Activated CD8-positive, alpha-beta T cell treated with anti-CD3 and anti-CD28 coated beads for 36 hours (primary cell): ENCODE data around the gene CGB7. TPM values are rescaled to one million over a fixed set of nuclear protein-coding genes. Genes with fewer than 3 reads are reported as not detected.
A peak's percentile ranks its signal among the peaks of the same experiment; 100 is the strongest.
"Not testable (repeated sequence)": the region's sequence is repeated elsewhere in the genome, so short reads cannot be mapped to it uniquely, and the experiment has no call there.

Experiments used
- ATAC-seq: fragments of 200-7000 bp; cut with Tn5 transposase; one replicate; pipeline ENCODE4 v1.10.0; 2021; ENCODE audit warnings: mild to moderate bottlenecking, moderate library complexity
- CTCF ChIA-PET: fragments of 350-600 bp; sonication (Branson Sonifier 250); formaldehyde crosslinking; loops from one replicate; lab custom pipeline; 2021; ENCODE audit warnings: antibody characterized with exemption; lab: Charles Lee
- POLR2A ChIA-PET: fragments of 350-600 bp; sonication (Branson Sonifier 250); formaldehyde crosslinking; loops from one replicate; lab custom pipeline; 2021; ENCODE audit warnings: antibody characterized with exemption; lab: Charles Lee
- DNase-seq: peaks from one replicate; pipeline ENCODE4 v3.0.0-alpha.2; 2020
- H3K27ac Mint-ChIP-seq: one replicate; pipeline ENCODE4 v1.8.0; 2021; ENCODE audit warnings: mild to moderate bottlenecking, mixed read lengths
- H3K27me3 Mint-ChIP-seq: one replicate; pipeline ENCODE4 v1.8.0; 2021; ENCODE audit warnings: mixed read lengths
- H3K36me3 Mint-ChIP-seq: one replicate; pipeline ENCODE4 v1.8.0; 2021; ENCODE audit warnings: low read depth, mixed read lengths
- H3K4me1 Mint-ChIP-seq: one replicate; pipeline ENCODE4 v1.8.0; 2021; ENCODE audit warnings: low read depth, mixed read lengths
- H3K4me3 Mint-ChIP-seq: one replicate; pipeline ENCODE4 v1.8.0; 2021; ENCODE audit warnings: mild to moderate bottlenecking, moderate library complexity, mixed read lengths
- H3K9me3 Mint-ChIP-seq: one replicate; pipeline ENCODE4 v1.8.0; 2021; ENCODE audit warnings: mixed read lengths
- intact Hi-C: fragments of 100-400 bp; cut with micrococcal nuclease; formaldehyde crosslinking; loops from one replicate; pipeline ENCODE4 v1.10.0; 2022
- total RNA-seq, 2 experiments: library from RNA; stranded (reverse); gene quantifications; one replicate each; pipeline ENCODE4 v1.2.3, GENCODE V29; 2021
- TF ChIP-seq, protein P1 (sequence below): fragments of 200-600 bp; IDR thresholded peaks from one replicate; pipeline ENCODE4 v1.8.0; 2022; ENCODE audit warnings: antibody characterized with exemption, mild to moderate bottlenecking

CGB7 gene
- total RNA-seq, 2 experiments from 2014 or later, result not detected

- Mint-ChIP-seq H3K27me3 (peaks cover 6% of the 10 kb centered on the region), H3K4me1 (peaks cover 6% of the 10 kb centered on the region), H3K36me3 (peaks cover 2% of the 10 kb centered on the region), H3K27ac (no peak overlapping the region), H3K4me3 (no peak overlapping the region), H3K9me3 (no peaks in the 10 kb centered on the region)
- CTCF ChIA-PET, result interaction anchor here (1.6 to 3.9 kb wide), 2 partner anchors 18 to 118 kb away, joined by 3 to 18 read pairs; no protein-coding TSS in a partner anchor
- DNase-seq (no peak), ATAC-seq (no peak)
- POLR2A ChIA-PET, result no interaction called here
- intact Hi-C loops, result no loop called here
- TF ChIP-seq, protein P1, sequence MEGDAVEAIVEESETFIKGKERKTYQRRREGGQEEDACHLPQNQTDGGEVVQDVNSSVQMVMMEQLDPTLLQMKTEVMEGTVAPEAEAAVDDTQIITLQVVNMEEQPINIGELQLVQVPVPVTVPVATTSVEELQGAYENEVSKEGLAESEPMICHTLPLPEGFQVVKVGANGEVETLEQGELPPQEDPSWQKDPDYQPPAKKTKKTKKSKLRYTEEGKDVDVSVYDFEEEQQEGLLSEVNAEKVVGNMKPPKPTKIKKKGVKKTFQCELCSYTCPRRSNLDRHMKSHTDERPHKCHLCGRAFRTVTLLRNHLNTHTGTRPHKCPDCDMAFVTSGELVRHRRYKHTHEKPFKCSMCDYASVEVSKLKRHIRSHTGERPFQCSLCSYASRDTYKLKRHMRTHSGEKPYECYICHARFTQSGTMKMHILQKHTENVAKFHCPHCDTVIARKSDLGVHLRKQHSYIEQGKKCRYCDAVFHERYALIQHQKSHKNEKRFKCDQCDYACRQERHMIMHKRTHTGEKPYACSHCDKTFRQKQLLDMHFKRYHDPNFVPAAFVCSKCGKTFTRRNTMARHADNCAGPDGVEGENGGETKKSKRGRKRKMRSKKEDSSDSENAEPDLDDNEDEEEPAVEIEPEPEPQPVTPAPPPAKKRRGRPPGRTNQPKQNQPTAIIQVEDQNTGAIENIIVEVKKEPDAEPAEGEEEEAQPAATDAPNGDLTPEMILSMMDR, result no peak
Measured at GRCh38 chr19:49080392-49080791, 22.8 kb upstream of the CGB7 start.

DNA sequence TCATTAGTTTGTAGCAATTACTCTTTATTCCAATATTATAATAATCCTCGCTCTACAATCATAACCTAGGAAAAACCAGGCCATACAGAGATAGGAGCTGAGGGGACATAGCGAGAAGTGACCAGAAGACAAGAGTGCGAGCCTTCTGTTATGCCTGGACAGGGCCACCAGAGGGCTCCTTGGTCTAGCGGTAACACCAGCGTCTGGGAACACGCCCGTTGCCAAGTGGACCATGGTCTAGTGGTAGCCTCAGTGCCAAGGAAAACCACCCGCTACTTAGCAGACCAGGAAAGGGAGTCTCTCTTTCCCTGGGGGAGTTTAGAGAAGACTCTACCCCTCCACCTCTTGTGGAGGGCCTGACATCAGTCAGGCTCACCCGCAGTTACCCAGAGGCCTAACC, 17.3 kb upstream of the CGB7 start:
- H3K27me3 Mint-ChIP-seq, result peaks cover 44% of the 10 kb centered on the region
- CTCF ChIA-PET, result interaction anchor here (1.0 to 2.4 kb wide), 5 partner anchors 12 to 150 kb away, joined by 3 to 8 read pairs (median 4); partner anchors contain the start of gene CGB7
- H3K9me3 Mint-ChIP-seq, result not testable (repeated sequence)

DNA sequence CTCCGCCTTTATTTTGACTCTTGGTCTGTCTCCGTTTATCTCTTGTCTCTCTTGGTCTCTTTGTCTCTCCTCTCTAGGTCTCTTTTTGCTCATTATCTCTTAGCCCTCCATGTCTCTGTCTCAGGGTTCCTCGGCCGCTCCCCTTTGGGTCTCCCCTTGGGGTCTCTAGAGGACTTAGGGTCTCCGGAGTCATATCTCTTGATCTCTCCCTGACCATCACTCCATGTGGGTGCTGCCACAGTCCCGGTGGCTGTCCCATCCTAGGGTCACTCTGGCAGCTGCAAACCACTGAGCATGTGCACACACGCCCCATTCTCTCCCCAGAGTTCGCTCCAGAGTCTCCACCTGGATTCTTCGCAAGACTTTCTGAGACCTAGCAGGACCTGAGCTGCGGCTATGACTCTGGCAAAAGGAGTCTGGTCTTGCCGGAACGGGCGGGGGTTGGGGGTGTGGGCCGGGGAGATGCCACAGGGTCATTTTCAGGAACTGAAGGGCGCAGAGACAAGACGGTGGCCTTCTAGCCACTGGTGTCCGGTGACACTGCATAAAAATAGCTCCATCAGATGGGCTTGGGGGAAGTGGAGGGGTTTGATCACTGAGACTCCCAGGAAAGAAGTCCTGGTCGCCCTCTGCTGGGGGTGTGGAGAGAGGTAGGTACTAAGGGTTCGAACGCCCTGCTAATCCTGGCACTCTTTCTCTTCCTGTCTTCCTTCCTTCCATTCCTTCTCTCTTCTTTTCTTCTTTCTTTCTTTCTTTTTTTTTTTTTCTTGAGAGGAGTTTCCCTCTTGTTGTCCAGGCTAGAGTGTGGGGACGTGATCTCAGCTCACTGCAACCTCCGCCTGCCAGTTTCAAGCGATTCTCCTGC, 16.2 kb upstream of the CGB7 start:
- DNase-seq, result peak; percentile 46
- Mint-ChIP-seq H3K36me3 (peaks cover 2% of the 10 kb centered on the region), H3K4me1 (peaks cover 7% of the 10 kb centered on the region), H3K27ac (no peak overlapping the region), H3K9me3 (no peaks in the 10 kb centered on the region), H3K27me3 (peaks cover 54% of the 10 kb centered on the region), H3K4me3 (no peak overlapping the region)
- TF ChIP-seq, protein P1, result no peak
- ATAC-seq, result peak; percentile 42
- intact Hi-C loops, result no loop called here
- CTCF ChIA-PET, result interaction anchor here (1.1 to 2.4 kb wide), 3 partner anchors 17 to 33 kb away, joined by 3 to 8 read pairs (median 5); partner anchors contain the start of gene CGB7
- POLR2A ChIA-PET, result no interaction called here

More for the DNA sequence above, 17.3 kb upstream of the CGB7 start:
- H3K36me3 Mint-ChIP-seq, intact Hi-C loops, ATAC-seq, H3K4me1 Mint-ChIP-seq, H3K4me3 Mint-ChIP-seq, POLR2A ChIA-PET, H3K27ac Mint-ChIP-seq: not testable (repeated sequence)
- TF ChIP-seq, protein P1, result peak; percentile 62
- DNase-seq, result peak; percentile 33

- Mint-ChIP-seq H3K27me3 (peaks cover 63% of the 10 kb centered on the region), H3K4me1 (peaks cover 7% of the 10 kb centered on the region), H3K27ac (no peak overlapping the region), H3K36me3 (peaks cover 2% of the 10 kb centered on the region), H3K4me3 (no peak overlapping the region), H3K9me3 (no peaks in the 10 kb centered on the region)
- DNase-seq, result peak; percentile 31
- POLR2A ChIA-PET, result interaction anchor here (0.5 kb wide), 1 partner anchor 404 kb away, joined by 3 read pairs; no protein-coding TSS in a partner anchor
- no peak for ATAC-seq
- TF ChIP-seq, protein P1, result no peak
- intact Hi-C loops, result no loop called here
- CTCF ChIA-PET, result no interaction called here
Measured at GRCh38 chr19:49071860-49072547, 14.5 kb upstream of the CGB7 start.
